ENCODE measurements around the gene ATP13A4.
"Not testable (repeated sequence)": the region's sequence is repeated elsewhere in the genome, so short reads cannot be mapped to it uniquely, and the experiment has no call there.

The ATP13A4 gene

GRCh38 chr3:193560870-193561269, 6.2 kb upstream of the ATP13A4 start:
- no peak for DNase-seq (ENCODE audit: low read depth)

GRCh38 chr3:193560091-193560490, 5.4 kb upstream of the ATP13A4 start:
- no peak for DNase-seq (ENCODE audit: low read depth)

- no peak for DNase-seq (ENCODE audit: low read depth)
Measured at GRCh38 chr3:193559100-193559499, 4.4 kb upstream of the ATP13A4 start.

GRCh38 chr3:193556841-193557240, 2.1 kb upstream of the ATP13A4 start:
- no peak for DNase-seq (ENCODE audit: low read depth)

- no peak for DNase-seq (ENCODE audit: low read depth)
Measured at GRCh38 chr3:193553586-193553985, 1.1 kb downstream of the ATP13A4 start.

- no peak for DNase-seq (ENCODE audit: low read depth)
Measured at GRCh38 chr3:193552923-193553322, 1.8 kb downstream of the ATP13A4 start.

GRCh38 chr3:193548406-193548805, 6.3 kb downstream of the ATP13A4 start:
- no peak for DNase-seq (ENCODE audit: low read depth)

GRCh38 chr3:193546129-193546528, 8.6 kb downstream of the ATP13A4 start:
- no peak for DNase-seq (ENCODE audit: low read depth)

- DNase-seq (ENCODE audit: low read depth), result no peak
Measured at GRCh38 chr3:193545304-193545703, 9.4 kb downstream of the ATP13A4 start.

- no peak for DNase-seq (ENCODE audit: low read depth)
Measured at GRCh38 chr3:193544289-193544688, 10.4 kb downstream of the ATP13A4 start.

GRCh38 chr3:193530231-193531165, 24.2 kb downstream of the ATP13A4 start:
- DNase-seq (ENCODE audit: low read depth), result no peak

- not testable (repeated sequence) for DNase-seq (ENCODE audit: low read depth)
Measured at GRCh38 chr3:193526085-193526484, 28.6 kb downstream of the ATP13A4 start.

GRCh38 chr3:193522473-193522872, 32.2 kb downstream of the ATP13A4 start:
- no peak for DNase-seq (ENCODE audit: low read depth)

- DNase-seq (ENCODE audit: low read depth), result no peak
Measured at GRCh38 chr3:193520738-193521137, 34.0 kb downstream of the ATP13A4 start.

GRCh38 chr3:193515966-193516365, 38.7 kb downstream of the ATP13A4 start:
- no peak for DNase-seq (ENCODE audit: low read depth)

- DNase-seq (ENCODE audit: low read depth), result no peak
Measured at GRCh38 chr3:193510154-193510553, 44.5 kb downstream of the ATP13A4 start.

- no peak for DNase-seq (ENCODE audit: low read depth)
Measured at GRCh38 chr3:193509103-193509965, 45.4 kb downstream of the ATP13A4 start.

- no peak for DNase-seq (ENCODE audit: low read depth)
Measured at GRCh38 chr3:193508108-193508507, 46.6 kb downstream of the ATP13A4 start.

- DNase-seq (ENCODE audit: low read depth), result no peak
Measured at GRCh38 chr3:193507566-193507965, 47.1 kb downstream of the ATP13A4 start.

- DNase-seq (ENCODE audit: low read depth), result no peak
Measured at GRCh38 chr3:193506921-193507320, 47.8 kb downstream of the ATP13A4 start.

GRCh38 chr3:193502871-193503270, 51.8 kb downstream of the ATP13A4 start:
- no peak for DNase-seq (ENCODE audit: low read depth)

GRCh38 chr3:193499801-193500485, 54.8 kb downstream of the ATP13A4 start:
- DNase-seq (ENCODE audit: low read depth), result no peak
